ENCODE data around the gene C4BPB. TPM values are rescaled to one million over a fixed set of nuclear protein-coding genes. Genes with fewer than 3 reads are reported as not detected.

Gene C4BPB
- total and polyA plus RNA-seq, 2 donors (not counting 1 experiment from before 2014, with no cell fraction given), result not detected

GRCh38 chr1:207050480-207051190, 38.0 kb upstream of the C4BPB start:
- peak; percentile 85 to 93 for DNase-seq (ENCODE audit: low read depth in 2 of 2)
- H3K9me3 ChIP-seq (ENCODE audit: control insufficient read depth, insufficient read depth, low read depth, low read length), result no peaks in the 10 kb centered on the region
- H2AFZ ChIP-seq (ENCODE audit: low read length), result peak overlapping the region; percentile 93
- no peaks in the 10 kb centered on the region for H4K20me1 ChIP-seq (ENCODE audit: control insufficient read depth, extremely low read depth, insufficient read depth, low read length)
- H3K9ac ChIP-seq (ENCODE audit: insufficient read depth, low read length), result peak overlapping the region; percentile 93
- H3K27me3 ChIP-seq (ENCODE audit: control insufficient read depth, insufficient read depth, low read length), result no peaks in the 10 kb centered on the region
- H3K36me3 ChIP-seq (ENCODE audit: control insufficient read depth, insufficient read depth, low read length), result peaks cover 5% of the 10 kb centered on the region
- H3K4me3 ChIP-seq (replicated peaks in 1 of 4; ENCODE audit: control extremely low read depth in 1 of 4, insufficient read depth in 1 of 4, low read depth in 3 of 4, low read length in 4 of 4), result peak overlapping the region; percentile 88 to 99 (median 92)
- peak overlapping the region; percentile 92 for H3K27ac ChIP-seq (ENCODE audit: insufficient read depth, low read length)
- H3K4me1 ChIP-seq (ENCODE audit: control insufficient read depth, extremely low read depth, insufficient read depth, low read length), result peaks cover 1% of the 10 kb centered on the region
- peak overlapping the region; percentile 72 for H3K4me2 ChIP-seq (ENCODE audit: extremely low read depth, insufficient read depth, low read length)
- TF ChIP-seq EZH2 (IDR thresholded peaks at IDR 0.05; ENCODE audit: low read length, missing control alignments) (no peak), CTCF (conservative IDR thresholded peaks at IDR 0.05 in 1 of 2, IDR thresholded peaks at IDR 0.05 in 1 of 2; ENCODE audit: low read depth in 1 of 2, low read length in 2 of 2) (no peak)
- peaks cover 27% of the 10 kb centered on the region for H3K79me2 ChIP-seq (ENCODE audit: control insufficient read depth, insufficient read depth, low read length)

- no peaks in the 10 kb centered on the region for H3K27me3 ChIP-seq (ENCODE audit: control insufficient read depth, insufficient read depth, low read length)
- TF ChIP-seq CTCF (conservative IDR thresholded peaks at IDR 0.05 in 1 of 2, IDR thresholded peaks at IDR 0.05 in 1 of 2; ENCODE audit: low read depth in 1 of 2, low read length in 2 of 2) (no peak), EZH2 (IDR thresholded peaks at IDR 0.05; ENCODE audit: low read length, missing control alignments) (no peak)
- no peaks in the 10 kb centered on the region for H3K4me1 ChIP-seq (ENCODE audit: control insufficient read depth, extremely low read depth, insufficient read depth, low read length)
- H3K9me3 ChIP-seq (ENCODE audit: control insufficient read depth, insufficient read depth, low read depth, low read length), result no peaks in the 10 kb centered on the region
- peaks cover 25% of the 10 kb centered on the region for H3K79me2 ChIP-seq (ENCODE audit: control insufficient read depth, insufficient read depth, low read length)
- peak within 1 kb of the TSS; percentile 88 to 99 (median 92) for H3K4me3 ChIP-seq (replicated peaks in 1 of 4; ENCODE audit: control extremely low read depth in 1 of 4, insufficient read depth in 1 of 4, low read depth in 3 of 4, low read length in 4 of 4)
- H3K4me2 ChIP-seq (ENCODE audit: extremely low read depth, insufficient read depth, low read length), result peak within 1 kb of the TSS; percentile 72
- no peaks in the 10 kb centered on the region for H4K20me1 ChIP-seq (ENCODE audit: control insufficient read depth, extremely low read depth, insufficient read depth, low read length)
- peak within 1 kb of the TSS; percentile 93 for H2AFZ ChIP-seq (ENCODE audit: low read length)
- H3K36me3 ChIP-seq (ENCODE audit: control insufficient read depth, insufficient read depth, low read length), result peaks cover 5% of the 10 kb centered on the region
- peak within 1 kb of the TSS; percentile 93 for H3K9ac ChIP-seq (ENCODE audit: insufficient read depth, low read length)
- H3K27ac ChIP-seq (ENCODE audit: insufficient read depth, low read length), result peak within 1 kb of the TSS; percentile 92
- peak in 1 of 2 donors; percentile 79 for DNase-seq (ENCODE audit: low read depth in 2 of 2)
Observed at GRCh38 chr1:207051191-207051943, 37.3 kb upstream of the C4BPB start, which contains the start of gene YOD1. TSS of gene YOD1 (minus strand) at chr1:207051208. CDS start at chr1:207051030, 178 bp downstream.
